ENCODE measurements around the gene TRIM46.

DNA sequence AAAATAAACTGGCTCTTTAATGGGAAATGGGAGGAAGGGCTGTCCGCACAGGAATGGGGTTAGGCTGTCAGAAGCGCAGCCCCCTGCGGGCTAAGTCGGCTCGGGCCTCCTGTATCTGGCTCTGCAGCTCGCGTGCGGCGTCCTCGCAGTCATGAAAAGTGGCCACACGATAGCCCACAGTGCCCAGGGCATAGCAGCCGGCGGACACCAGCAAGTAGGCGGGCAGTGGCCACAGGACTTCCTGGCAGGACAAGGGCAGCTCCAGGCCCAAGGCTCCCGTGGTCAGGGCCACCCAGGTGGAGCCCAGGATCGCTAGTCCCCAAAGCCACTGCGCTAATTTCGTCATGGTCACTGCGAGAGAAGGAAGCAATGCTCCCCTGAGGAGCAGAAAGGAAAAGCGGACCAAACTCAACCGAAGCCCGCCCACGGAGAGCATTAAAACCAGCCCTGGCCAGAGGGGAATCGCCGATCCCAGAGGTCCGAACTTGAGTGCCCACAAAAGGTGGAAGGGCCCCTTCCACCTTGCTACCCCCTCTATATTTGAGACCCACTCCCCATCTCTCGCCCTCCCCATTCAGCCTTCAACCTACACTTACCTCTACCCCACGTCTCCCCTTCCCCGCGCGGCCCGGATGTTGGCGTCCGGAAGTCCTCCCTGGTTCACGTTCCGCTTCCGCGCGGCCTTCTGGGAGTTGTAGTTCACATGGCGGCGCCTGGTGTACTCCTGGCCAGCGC lies 33.6 kb upstream of the TRIM46 start, which contains the start of gene DPM3:
- TF ChIP-seq EZH2 (IDR thresholded peaks at IDR 0.05; ENCODE audit: insufficient read depth, poor library complexity, severe bottlenecking) (no peak), EZH2phosphoT487 (IDR thresholded peaks at IDR 0.05; ENCODE audit: insufficient read depth, low read depth) (no peak)

Data from GM23248 (cell line).